Erythroblast (primary cell): Measurements from ENCODE around the gene PDE10A.

ENCODE experiments used
- GATA1 ChIP-seq: IDR thresholded peaks from 2 replicates; pipeline ENCODE4 v1.6.1; 2011; ENCODE audit warnings: low read depth, mild to moderate bottlenecking, control low read depth, low read length, moderate library complexity
- POLR2A ChIP-seq: IDR thresholded peaks from 2 replicates; pipeline ENCODE4 v1.6.1; 2011; ENCODE audit warnings: mild to moderate bottlenecking, low read length

- TF ChIP-seq POLR2A (no peak), GATA1 (no peak)
Measured at GRCh38 chr6:165456286-165456685, 206.8 kb downstream of the PDE10A start.
